K562 (cell line): ENCODE results near the gene MED15. TPM values are rescaled to one million over a fixed set of nuclear protein-coding genes. Genes with fewer than 3 reads are reported as not detected.
A peak's percentile ranks its signal among the peaks of the same experiment; 100 is the strongest.

Source experiments
- ATAC-seq: fragments of 200-7000 bp; cut with Tn5 transposase; 3 replicates; pipeline ENCODE4 v1.9.1; 2020; ENCODE audit warnings: moderate library complexity
- BruUV-seq: library from RNA; stranded (reverse); fragments of 400-500 nt; replicated peaks from 2 replicates; lab custom pipeline; 2021; lab: Mats Ljungman, UMichigan
- CTCF ChIA-PET: fragments of 300-600 bp; formaldehyde crosslinking; extraction: SDS; loops from one replicate; lab custom pipeline; 2021; ENCODE audit warnings: low intra/inter-chr PET ratio; lab: Yijun Ruan, JAX
- POLR2A ChIA-PET: fragments of 300-600, 350-650 bp; sonication (Branson Sonifier 250); formaldehyde crosslinking; extraction: SDS; loops from one replicate; lab custom pipeline; 2021; ENCODE audit warnings: antibody characterized with exemption, inconsistent platforms; lab: Yijun Ruan, JAX
- DNase-seq, 4 experiments: peaks; one replicate each; pipeline versions ENCODE4 v3.0.0 to v3.0.0-alpha.2; 2011 to 2018; ENCODE audit warnings: low spot score in 3 of 4, mixed read lengths in 3 of 4; ENCODE audit errors: extremely low read depth in 1 of 4
- FAIRE-seq: peaks from 2 replicates; lab custom pipeline; 2011; peaks lifted over from hg19 to GRCh38; lab: Jason Lieb, UNC
- H2AFZ ChIP-seq: 2 replicates; pipeline ENCODE4 v1.6.0; 2011; ENCODE audit warnings: low read depth, low read length, control low read depth, inconsistent platforms
- H3K27ac ChIP-seq: fragments of 200-600 bp; 3 replicates; pipeline ENCODE4 v1.8.0; 2011; ENCODE audit warnings: low read depth, mild to moderate bottlenecking, control low read depth, inconsistent platforms, low read length, moderate library complexity, mixed read lengths; ENCODE audit errors: extremely low read depth
- H3K27me3 ChIP-seq, 2 experiments: fragments of 300-600 bp in 1 of 2; 2 replicates in 1 of 2; 3 replicates in 1 of 2; pipeline versions ENCODE4 v1.6.0 to v1.8.0; 2011; ENCODE audit warnings: inconsistent platforms in 2 of 2, low read length in 2 of 2, mild to moderate bottlenecking in 1 of 2, mixed read lengths in 1 of 2, moderate library complexity in 1 of 2; ENCODE audit not compliant: control insufficient read depth in 2 of 2, insufficient read depth in 2 of 2
- H3K36me3 ChIP-seq: fragments of 300-600 bp; 3 replicates; pipeline ENCODE4 v1.8.0; 2011; ENCODE audit warnings: mild to moderate bottlenecking, low read length, inconsistent platforms; ENCODE audit not compliant: control insufficient read depth, insufficient read depth
- H3K4me1 ChIP-seq, 2 experiments: fragments of 200-600 bp in 1 of 2; replicated peaks in 1 of 2; 2 replicates in 1 of 2; 3 replicates in 1 of 2; pipeline versions ENCODE4 v1.5.1 to v1.8.0; 2011; ENCODE audit warnings: inconsistent platforms in 2 of 2, low read length in 2 of 2, mild to moderate bottlenecking in 1 of 2, mixed read lengths in 1 of 2, moderate library complexity in 1 of 2; ENCODE audit not compliant: control insufficient read depth in 2 of 2, insufficient read depth in 2 of 2
- H3K4me2 ChIP-seq: 2 replicates; pipeline ENCODE4 v1.6.1; 2011; ENCODE audit warnings: low read length, control low read depth, inconsistent platforms, mixed read lengths; ENCODE audit not compliant: insufficient read depth
- H3K4me3 ChIP-seq: fragments of 200-600 bp; sonication (generic), shearing (Covaris generic); 2 replicates; pipeline ENCODE4 v1.5.1; 2016; ENCODE audit warnings: control low read depth, inconsistent platforms
- H3K79me2 ChIP-seq: fragments of 200-600 bp; 3 replicates; pipeline ENCODE4 v1.8.0; 2011; ENCODE audit warnings: low read length, inconsistent platforms; ENCODE audit not compliant: control insufficient read depth, insufficient read depth
- H3K9ac ChIP-seq, 2 experiments: 2 replicates each; pipeline versions ENCODE4 v1.6.0 to v1.6.1; 2011; ENCODE audit warnings: low read depth in 2 of 2, low read length in 2 of 2, control low read depth in 1 of 2, inconsistent platforms in 1 of 2, mild to moderate bottlenecking in 1 of 2, mixed read lengths in 1 of 2; ENCODE audit not compliant: insufficient read depth in 1 of 2
- H3K9me1 ChIP-seq: one replicate; pipeline ENCODE4 v1.6.0; 2011; ENCODE audit warnings: inconsistent platforms, mild to moderate bottlenecking, low read length, moderate library complexity; ENCODE audit not compliant: control insufficient read depth, insufficient read depth
- H3K9me3 ChIP-seq: replicated peaks from 2 replicates; pipeline ENCODE4 v1.5.1; 2011; ENCODE audit warnings: low read depth, low read length, inconsistent platforms; ENCODE audit not compliant: control insufficient read depth, insufficient read depth
- H4K20me1 ChIP-seq: replicated peaks from 2 replicates; pipeline ENCODE4 v1.6.1; 2011; ENCODE audit warnings: low read length, inconsistent platforms, mixed read lengths; ENCODE audit not compliant: control insufficient read depth, insufficient read depth
- CBX2 ChIP-seq: fragments of 200-600 bp; sonication (generic); IDR thresholded peaks from one replicate; pipeline ENCODE4 v1.6.1; 2012; ENCODE audit warnings: mild to moderate bottlenecking, low read length, inconsistent platforms; ENCODE audit not compliant: insufficient read depth, poor library complexity, severe bottlenecking
- CHD4 ChIP-seq: fragments of 200-600 bp; sonication (generic); IDR thresholded peaks from 3 replicates; pipeline ENCODE4 v1.6.1; 2012; ENCODE audit warnings: low read depth, mild to moderate bottlenecking, mixed read lengths, low read length, inconsistent platforms; ENCODE audit not compliant: insufficient read depth, insufficient replicate concordance, poor library complexity, severe bottlenecking
- E2F3 ChIP-seq: fragments of 250-450 bp; sonication (Bioruptor Pico); IDR thresholded peaks from 2 replicates; pipeline ENCODE4 v1.4.0; 2020; ENCODE audit warnings: mild to moderate bottlenecking
- ELF1 ChIP-seq: fragments of 200-800 bp; sonication (Bioruptor generic); IDR thresholded peaks from 2 replicates; pipeline ENCODE4 v1.6.1; 2016; ENCODE audit warnings: missing genetic modification characterization, missing compliant biosample characterization
- ERF ChIP-seq: fragments of 450-650 bp; formaldehyde crosslinking; IDR thresholded peaks from 2 replicates; pipeline ENCODE4 v1.4.0; 2020; ENCODE audit warnings: mild to moderate bottlenecking, mixed read lengths
- ESRRB ChIP-seq: fragments of 250-450 bp; sonication (Bioruptor Pico); IDR thresholded peaks from 2 replicates; pipeline ENCODE4 v1.5.0; 2020; ENCODE audit warnings: mild to moderate bottlenecking, moderate library complexity, borderline replicate concordance
- FOXJ3 ChIP-seq: sonication (generic); formaldehyde crosslinking; IDR thresholded peaks from 2 replicates; pipeline ENCODE4 v1.4.0; 2020; ENCODE audit warnings: mild to moderate bottlenecking, missing genetic modification reagents
- GTF3C2 ChIP-seq: IDR thresholded peaks from 3 replicates; pipeline ENCODE4 v1.6.1; 2011; ENCODE audit warnings: borderline replicate concordance, mild to moderate bottlenecking, moderate library complexity; ENCODE audit not compliant: insufficient read length; ENCODE audit errors: extremely low read depth
- MAFG ChIP-seq: fragments of 450-650 bp; conservative IDR thresholded peaks from 2 replicates; pipeline ENCODE4 v1.6.1; 2016; ENCODE audit warnings: missing genetic modification characterization, missing compliant biosample characterization
- MTF1 ChIP-seq: fragments of 250-450 bp; sonication (Bioruptor Pico); IDR thresholded peaks from 2 replicates; pipeline ENCODE4 v1.9.0; 2021; ENCODE audit warnings: moderate library complexity, mild to moderate bottlenecking, inconsistent platforms, borderline replicate concordance
- ZKSCAN3 ChIP-seq: fragments of 250-450 bp; sonication (Bioruptor Pico); IDR thresholded peaks from 2 replicates; pipeline ENCODE4 v1.4.0; 2020
- ZNF232 ChIP-seq: sonication (generic); formaldehyde crosslinking; IDR thresholded peaks from 2 replicates; pipeline ENCODE4 v1.8.0; 2022; ENCODE audit warnings: mild to moderate bottlenecking, missing genetic modification reagents
- ZNF655 ChIP-seq: fragments of 250-450 bp; sonication (Bioruptor Pico); IDR thresholded peaks from 2 replicates; pipeline ENCODE4 v1.5.0; 2021
- ZNF79 ChIP-seq: fragments of 250-450 bp; sonication (Bioruptor Pico); IDR thresholded peaks from 2 replicates; pipeline ENCODE4 v1.4.0; 2020; ENCODE audit warnings: low read depth, mild to moderate bottlenecking, moderate library complexity
- WGBS: fragments of 100-300 bp; shearing (Covaris generic); methylation state at CpG from one replicate; pipeline ENCODE4 v1.1.6; 2016; ENCODE audit warnings: low coverage, mixed read lengths; ENCODE audit not compliant: insufficient coverage; ENCODE audit errors: missing lambda C conversion rate; 5-methylcytosine and 5-hydroxymethylcytosine counted together
- in situ Hi-C: fragments of 300-500 bp; cut with MboI; formaldehyde crosslinking; loops from 4 replicates; pipeline ENCODE4 v1.15.0; 2018; ENCODE audit warnings: inconsistent platforms, mixed read lengths
- intact Hi-C: fragments of 100-400 bp; cut with micrococcal nuclease; formaldehyde crosslinking; loops from 2 replicates; pipeline ENCODE4 v1.14.2; 2022
- polyA plus RNA-seq, 8 experiments: library from polyadenylated mRNA; depleted of rRNA in 4 of 8; stranded (reverse) in 5 of 8; unstranded in 3 of 8; fragments of >200 nt; fragmentation: Nextera tagmentation in 2 of 8; fragmentation: Illumina TruSeq in 1 of 8; extraction: Ambion mirVana in 2 of 8; extraction: Trizol in 1 of 8; gene quantifications; 2 replicates each; pipeline versions ENCODE4 v1.2.1 to v1.2.3, GENCODE V29; 2011 to 2014; ENCODE audit warnings: inconsistent platforms in 1 of 8, missing spikeins in 1 of 8
- total RNA-seq, 7 experiments: library from RNA; depleted of rRNA in 6 of 7; stranded (reverse); fragments of >200 nt in 6 of 7; fragmentation: Illumina TruSeq in 2 of 7; extraction: Trizol in 2 of 7; gene quantifications; 2 replicates each; pipeline versions ENCODE4 v1.2.1 to v1.2.3, GENCODE V29; 2011 to 2021; ENCODE audit warnings: low replicate concordance in 1 of 7
- TF ChIP-seq, protein P1 (sequence below), 2 experiments: IDR thresholded peaks in 1 of 2; conservative IDR thresholded peaks in 1 of 2; 2 replicates each; pipeline ENCODE4 v1.6.1; 2016; ENCODE audit warnings: low read depth in 2 of 2, mild to moderate bottlenecking in 1 of 2, missing compliant biosample characterization in 1 of 2, missing genetic modification characterization in 1 of 2, moderate library complexity in 1 of 2

The MED15 gene
- total and polyA plus RNA-seq, 9 of the 15 experiments (the other 6 are each of a cell fraction or from before 2014, with no cell fraction given) = 4.0 to 271 (median 60.1) TPM

GRCh38 chr22:20629401-20629800 is 122.0 kb downstream of the MED15 start:
- Histone ChIP-seq H3K4me1 (no peaks in the 10 kb centered on the region), H3K79me2 (no peaks in the 10 kb centered on the region), H3K4me2 (no peak overlapping the region), H3K9me3 (no peaks in the 10 kb centered on the region), H3K27ac (no peak overlapping the region), H3K36me3 (no peaks in the 10 kb centered on the region), H3K27me3 (peaks cover 35 to 65% of the 10 kb centered on the region in 2 experiments), H4K20me1 (peaks cover 25% of the 10 kb centered on the region; the same call in 1 of the 2 replicates), H3K9me1 (no peaks in the 10 kb centered on the region), H3K9ac (peak overlapping the region in 1 of 2 experiments; percentile 5; a peak in 1 of 4 replicates), H2AFZ (no peak overlapping the region), H3K4me3 (no peak overlapping the region)
- ChIA-PET POLR2A (interaction anchor here (1.0 to 15.5 kb wide), 9 partner anchors 9 to 122 kb away, joined by 3 to 234 read pairs (median 8); partner anchors contain the start of gene MED15), CTCF (no interaction called here)
- DNase-seq = no peak
- intact Hi-C loops (no loop called here), in situ Hi-C loops (no loop called here)
- no peak for FAIRE-seq
- 15% methylated on average over 3 of the region's 3 CpGs for WGBS
- no peak for ATAC-seq
- no TSS peak for BruUV-seq
- no peak for TF ChIP-seq ZNF655
- no peak for TF ChIP-seq ZNF232 (CRISPR knock-in tag)
- TF ChIP-seq CHD4 = no peak
- TF ChIP-seq ERF = 0 out of 2 replicates have a peak, but pooled peaks have one; percentile 45
- no peak for TF ChIP-seq GTF3C2
- TF ChIP-seq ELF1 (tag) = no peak
- TF ChIP-seq ZNF79 = no peak
- TF ChIP-seq FOXJ3 (CRISPR knock-in tag) = no peak
- TF ChIP-seq CBX2 = no peak
- TF ChIP-seq, protein P1, sequence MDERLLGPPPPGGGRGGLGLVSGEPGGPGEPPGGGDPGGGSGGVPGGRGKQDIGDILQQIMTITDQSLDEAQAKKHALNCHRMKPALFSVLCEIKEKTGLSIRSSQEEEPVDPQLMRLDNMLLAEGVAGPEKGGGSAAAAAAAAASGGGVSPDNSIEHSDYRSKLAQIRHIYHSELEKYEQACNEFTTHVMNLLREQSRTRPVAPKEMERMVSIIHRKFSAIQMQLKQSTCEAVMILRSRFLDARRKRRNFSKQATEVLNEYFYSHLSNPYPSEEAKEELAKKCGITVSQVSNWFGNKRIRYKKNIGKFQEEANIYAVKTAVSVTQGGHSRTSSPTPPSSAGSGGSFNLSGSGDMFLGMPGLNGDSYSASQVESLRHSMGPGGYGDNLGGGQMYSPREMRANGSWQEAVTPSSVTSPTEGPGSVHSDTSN (CRISPR knock-in tag; IDR thresholded peaks at IDR 0.05; ENCODE audit: low read depth) = no peak
- TF ChIP-seq, protein P1 (tag; conservative IDR thresholded peaks at IDR 0.05; ENCODE audit: low read depth) = no peak
- peak; percentile 49; the same call in 1 of the 2 replicates for TF ChIP-seq MTF1
- 0 out of 2 replicates have a peak, but pooled peaks have one; percentile 22 for TF ChIP-seq ZKSCAN3 (CRISPR knock-in tag)
- TF ChIP-seq ESRRB (CRISPR knock-in tag) = no peak
- TF ChIP-seq E2F3 (CRISPR knock-in tag) = 0 out of 2 replicates have a peak, but pooled peaks have one; percentile 35
- TF ChIP-seq MAFG (tag) = no peak
